Gastroesophageal sphincter (tissue), 4 donors: ENCODE measurements around the gene SEC22B. TPM values are rescaled to one million over a fixed set of nuclear protein-coding genes. Genes with fewer than 3 reads are reported as not detected.
A peak's percentile ranks its signal among the peaks of the same experiment; 100 is the strongest.
"Not testable (repeated sequence)": the region's sequence is repeated elsewhere in the genome, so short reads cannot be mapped to it uniquely, and the experiment has no call there.

ENCODE experiments used
- ATAC-seq: fragments of 150-250 bp; one replicate; pipeline ENCODE4 v1.9.1; 2016; ENCODE audit warnings: mild to moderate bottlenecking, moderate library complexity
- H3K27ac ChIP-seq, 4 donors: fragments of 200-600 bp; sonication (generic) in 3 of 4; 1 replicate in 3 of 4; 2 replicates in 1 of 4; pipeline ENCODE4 v1.5.1; 2016 to 2019
- H3K27me3 ChIP-seq: fragments of 200-600 bp; sonication (generic); one replicate; pipeline ENCODE4 v1.5.1; 2019
- H3K36me3 ChIP-seq, 2 donors: fragments of 200-600 bp; sonication (generic); one replicate each; pipeline ENCODE4 v1.5.1; 2019; ENCODE audit warnings: control low read depth in 1 of 2
- H3K4me1 ChIP-seq, 3 donors: fragments of 200-600 bp; sonication (generic); 1 replicate in 2 of 3; 2 replicates in 1 of 3; pipeline ENCODE4 v1.5.1; 2016 to 2019; ENCODE audit warnings: control low read depth in 2 of 3
- H3K4me3 ChIP-seq, 2 donors: fragments of 200-600 bp; sonication (generic); one replicate each; pipeline ENCODE4 v1.5.1; 2019; ENCODE audit warnings: mild to moderate bottlenecking in 1 of 2, moderate library complexity in 1 of 2
- H3K9me3 ChIP-seq, 3 donors: fragments of 200-600 bp; sonication (generic); one replicate each; pipeline ENCODE4 v1.5.1; 2017 to 2019; ENCODE audit warnings: control low read depth in 2 of 3
- EP300 ChIP-seq: sonication (generic); formaldehyde crosslinking; IDR thresholded peaks from one replicate; pipeline ENCODE4 v1.6.1; 2017; ENCODE audit warnings: antibody characterized with exemption, mild to moderate bottlenecking
- POLR2A ChIP-seq, 2 donors: fragments of 450-650 bp; IDR thresholded peaks; one replicate each; pipeline ENCODE4 v1.6.1; 2017; ENCODE audit warnings: antibody characterized with exemption in 2 of 2, mild to moderate bottlenecking in 2 of 2, moderate library complexity in 1 of 2
- POLR2AphosphoS5 ChIP-seq: sonication (generic); formaldehyde crosslinking; IDR thresholded peaks from one replicate; pipeline ENCODE4 v1.6.1; 2017; ENCODE audit warnings: antibody characterized with exemption
- WGBS, 2 donors: methylation state at CpG; one replicate each; pipeline ENCODE4 v1.1.5; 2018; ENCODE audit warnings: low coverage in 1 of 2; 5-methylcytosine and 5-hydroxymethylcytosine counted together
- total RNA-seq, 4 donors: library from RNA; depleted of rRNA; stranded (reverse); fragments of >200 nt; gene quantifications; one replicate each; pipeline ENCODE4 v1.1.0, GENCODE V29; 2016
- TF ChIP-seq, protein P1 (sequence below), 4 experiments: fragments of 200-600 bp in 2 of 4; fragments of 450-650 bp in 2 of 4; sonication (generic) in 1 of 4; IDR thresholded peaks; one replicate each; pipeline ENCODE4 v1.5.1; 2017 to 2019; ENCODE audit warnings: antibody characterized with exemption in 4 of 4, mild to moderate bottlenecking in 2 of 4, moderate library complexity in 2 of 4

SEC22B gene
- total RNA-seq, 4 donors from 2014 or later = 25.4 to 38.8 (median 26.0) TPM

DNA sequence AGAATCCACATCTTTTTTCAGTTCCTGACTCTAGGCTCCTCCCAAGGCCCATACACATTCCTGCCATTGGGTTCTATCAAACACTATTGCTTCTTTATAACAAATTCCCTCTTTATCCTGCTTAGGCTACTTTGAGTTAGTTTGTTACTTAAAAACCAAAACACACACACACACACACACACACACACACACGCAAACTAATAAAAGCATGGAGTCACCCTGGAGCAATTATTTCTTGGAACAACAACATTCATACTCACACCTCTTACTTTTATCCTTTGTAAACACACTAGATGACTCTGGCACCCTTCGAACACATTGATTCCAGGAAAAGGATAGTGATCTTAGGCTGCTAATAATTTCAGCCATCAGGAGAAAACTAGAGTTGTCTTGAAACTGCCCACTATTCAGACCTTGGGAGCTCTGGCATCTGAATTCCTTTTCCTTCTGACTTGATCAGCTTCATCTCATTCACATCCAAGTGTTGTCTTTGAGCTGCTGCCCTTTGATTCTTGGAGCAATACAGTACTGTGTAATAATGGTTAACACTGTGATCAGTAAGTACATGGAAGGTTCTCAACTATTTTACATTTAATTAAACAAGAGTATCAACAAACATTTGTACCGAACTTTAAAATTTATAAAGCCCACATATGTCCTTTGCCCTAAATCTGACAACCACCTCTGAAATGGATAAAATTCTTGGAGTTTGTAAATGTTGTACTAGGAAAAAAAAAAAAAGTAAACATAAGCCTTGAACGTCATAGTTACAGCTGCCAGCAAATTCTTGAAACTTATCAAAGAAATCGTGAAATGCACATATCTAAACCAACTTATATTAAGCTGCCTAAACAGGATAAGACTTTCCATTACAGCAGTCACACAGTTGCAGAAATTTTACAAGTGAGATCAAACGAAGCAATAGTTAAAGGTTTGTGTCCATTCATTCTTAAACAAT, 2.8 kb upstream of the SEC22B start:
- no peaks in the 10 kb centered on the region for H3K36me3 ChIP-seq
- H3K4me1 ChIP-seq = peaks cover 0 to 20% (median 6%) of the 10 kb centered on the region in 3 donors
- 33 to 38% methylated on average over 6 of the region's 6 CpGs for WGBS, 2 donors
- TF ChIP-seq POLR2A (IDR thresholded peaks at IDR 0.05) (no peak), POLR2AphosphoS5 (no peak), EP300 (no peak)
- TF ChIP-seq, protein P1, sequence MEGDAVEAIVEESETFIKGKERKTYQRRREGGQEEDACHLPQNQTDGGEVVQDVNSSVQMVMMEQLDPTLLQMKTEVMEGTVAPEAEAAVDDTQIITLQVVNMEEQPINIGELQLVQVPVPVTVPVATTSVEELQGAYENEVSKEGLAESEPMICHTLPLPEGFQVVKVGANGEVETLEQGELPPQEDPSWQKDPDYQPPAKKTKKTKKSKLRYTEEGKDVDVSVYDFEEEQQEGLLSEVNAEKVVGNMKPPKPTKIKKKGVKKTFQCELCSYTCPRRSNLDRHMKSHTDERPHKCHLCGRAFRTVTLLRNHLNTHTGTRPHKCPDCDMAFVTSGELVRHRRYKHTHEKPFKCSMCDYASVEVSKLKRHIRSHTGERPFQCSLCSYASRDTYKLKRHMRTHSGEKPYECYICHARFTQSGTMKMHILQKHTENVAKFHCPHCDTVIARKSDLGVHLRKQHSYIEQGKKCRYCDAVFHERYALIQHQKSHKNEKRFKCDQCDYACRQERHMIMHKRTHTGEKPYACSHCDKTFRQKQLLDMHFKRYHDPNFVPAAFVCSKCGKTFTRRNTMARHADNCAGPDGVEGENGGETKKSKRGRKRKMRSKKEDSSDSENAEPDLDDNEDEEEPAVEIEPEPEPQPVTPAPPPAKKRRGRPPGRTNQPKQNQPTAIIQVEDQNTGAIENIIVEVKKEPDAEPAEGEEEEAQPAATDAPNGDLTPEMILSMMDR (IDR thresholded peaks at IDR 0.05) = no peak
- peak overlapping the region; percentile 40 to 82 (median 80) for H3K27ac ChIP-seq
- no peak for ATAC-seq
- no peaks in the 10 kb centered on the region for H3K9me3 ChIP-seq
- no peaks in the 10 kb centered on the region for H3K27me3 ChIP-seq
- no peak overlapping the region for H3K4me3 ChIP-seq

DNA sequence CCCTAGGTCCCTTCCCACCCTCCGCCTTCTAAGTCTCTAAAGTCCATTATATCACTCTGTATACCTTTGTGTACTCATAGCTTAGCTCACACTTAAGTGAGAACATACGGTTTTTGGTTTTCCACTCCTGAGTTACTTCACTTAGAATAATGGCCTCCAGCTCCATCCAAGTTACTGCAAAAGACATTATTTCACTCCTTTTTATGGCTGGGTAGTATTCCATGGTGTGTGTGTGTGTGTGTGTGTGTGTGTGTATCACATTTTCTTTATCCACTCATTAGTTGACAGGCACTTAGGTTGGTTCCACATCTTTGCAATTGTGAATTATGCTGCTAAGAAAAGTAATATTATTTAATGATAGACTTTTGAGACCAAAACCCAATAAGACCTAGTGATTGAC, 1.7 kb upstream of the SEC22B start:
- H3K9me3 ChIP-seq, H3K4me3 ChIP-seq, H3K27me3 ChIP-seq, H3K36me3 ChIP-seq, ATAC-seq: not testable (repeated sequence)
- Histone ChIP-seq H3K4me1 (peaks cover 0 to 22% (median 6%) of the 10 kb centered on the region in 3 donors), H3K27ac (peak overlapping the region in 2 of 4 donors; percentile 82 to 87)
- WGBS, 2 donors = 93 to 100% methylated on average over 2 of the region's 2 CpGs

DNA sequence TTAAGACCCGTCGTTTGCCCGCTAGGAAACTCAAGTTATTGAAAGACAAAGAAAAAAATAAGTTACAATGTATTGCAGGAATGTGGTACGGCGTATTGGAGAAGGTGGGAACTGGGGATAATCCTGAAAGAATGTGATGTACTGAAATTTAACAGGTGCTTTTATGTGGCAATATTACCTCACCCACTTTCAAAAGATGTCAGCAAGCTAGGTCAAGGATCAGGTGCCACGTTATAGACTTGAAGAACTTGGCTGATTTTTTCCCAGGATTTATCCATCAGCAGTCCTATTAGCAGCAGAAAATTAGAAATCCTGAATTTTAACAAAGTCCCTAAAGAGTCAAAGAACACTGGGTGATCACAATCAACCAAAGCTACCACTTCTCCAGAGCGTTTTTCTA, 632 bp downstream of the SEC22B start:
- peaks cover 0 to 22% (median 6%) of the 10 kb centered on the region in 3 donors for H3K4me1 ChIP-seq
- not testable (repeated sequence) for H3K9me3 ChIP-seq, ATAC-seq, H3K36me3 ChIP-seq, H3K27me3 ChIP-seq
- H3K4me3 ChIP-seq = peak overlapping the region; percentile 70 to 100
- peak overlapping the region; percentile 87 to 94 (median 90) for H3K27ac ChIP-seq
- 0 to 12% methylated on average over 6 to 7 of the region's 7 CpGs for WGBS, 2 donors

DNA sequence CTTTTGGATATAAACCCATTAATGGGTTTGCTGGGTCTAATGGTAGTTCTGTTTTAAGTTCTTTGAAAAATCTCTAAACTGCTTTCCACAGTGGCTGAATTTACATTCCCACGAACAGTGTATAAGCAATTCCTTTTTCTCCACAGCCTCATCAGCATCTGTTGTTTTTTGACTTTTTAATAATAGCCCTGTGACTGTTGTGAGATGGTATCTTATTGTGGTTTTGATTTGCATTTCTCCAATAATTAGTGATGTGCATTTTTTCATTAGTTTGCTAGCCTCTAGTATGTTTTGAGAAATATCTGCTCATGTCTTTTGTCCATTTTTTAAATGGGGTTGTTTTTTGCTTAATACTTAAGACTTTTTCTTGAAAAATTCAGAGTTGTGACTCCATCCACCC, 11.6 kb downstream of the SEC22B start:
- not testable (repeated sequence) for H3K4me3 ChIP-seq, ATAC-seq, H3K27ac ChIP-seq, H3K27me3 ChIP-seq, H3K9me3 ChIP-seq, H3K4me1 ChIP-seq
- H3K36me3 ChIP-seq = peaks cover 0 to 13% of the 10 kb centered on the region in 2 donors
- 100% methylated on average over 1 of the region's 1 CpG; no CpG with 5 or more reads in 1 of the 2 donors for WGBS, 2 donors

DNA sequence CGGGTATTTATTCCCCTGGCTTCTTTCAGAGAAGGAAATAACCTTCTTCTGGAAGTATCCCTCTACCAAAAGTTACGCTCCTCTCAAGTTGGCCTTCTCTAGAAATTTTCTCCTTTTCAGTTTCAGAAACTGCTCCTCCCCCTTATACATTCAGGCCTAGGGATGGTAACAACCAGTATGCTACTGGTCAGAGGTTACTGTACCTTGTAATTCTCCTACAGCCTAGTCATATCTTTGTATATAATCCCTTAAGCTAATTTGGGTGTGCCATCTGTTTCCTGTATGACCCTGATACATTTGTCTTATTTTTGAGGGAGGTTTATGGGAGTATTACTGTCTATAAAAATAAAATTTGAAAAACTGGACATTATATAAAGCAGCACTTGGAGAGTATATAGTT, 14.3 kb downstream of the SEC22B start:
- not testable (repeated sequence) for H3K9me3 ChIP-seq, ATAC-seq, H3K4me1 ChIP-seq, H3K27ac ChIP-seq, H3K27me3 ChIP-seq, H3K4me3 ChIP-seq
- H3K36me3 ChIP-seq = peaks cover 0 to 22% of the 10 kb centered on the region in 2 donors
- no CpG with 5 or more reads among the region's 2 CpGs for WGBS, 2 donors

DNA sequence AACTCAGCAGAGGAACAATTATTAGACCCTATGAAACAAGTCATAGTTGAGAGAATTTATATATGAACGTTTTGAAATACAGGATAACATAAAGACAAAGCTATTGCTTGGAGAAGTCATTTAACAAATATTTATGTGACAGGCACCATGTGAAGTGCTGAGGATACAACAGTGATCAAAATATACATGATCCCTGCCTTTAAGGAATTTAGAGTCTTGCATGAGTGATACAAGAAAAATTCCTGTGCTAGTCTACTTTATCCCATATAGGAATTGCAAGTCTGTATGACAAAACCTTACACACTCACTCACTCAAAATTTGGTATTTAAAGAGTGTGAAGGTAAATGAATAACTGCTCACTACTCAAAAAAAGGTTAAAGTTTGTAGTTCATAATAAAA, 17.8 kb downstream of the SEC22B start:
- H3K9me3 ChIP-seq, H3K27ac ChIP-seq, H3K4me1 ChIP-seq, ATAC-seq, H3K4me3 ChIP-seq, H3K27me3 ChIP-seq: not testable (repeated sequence)
- WGBS, 2 donors = no CpG with 5 or more reads among the region's 1 CpG
- peaks cover 0 to 27% of the 10 kb centered on the region in 2 donors for H3K36me3 ChIP-seq

DNA sequence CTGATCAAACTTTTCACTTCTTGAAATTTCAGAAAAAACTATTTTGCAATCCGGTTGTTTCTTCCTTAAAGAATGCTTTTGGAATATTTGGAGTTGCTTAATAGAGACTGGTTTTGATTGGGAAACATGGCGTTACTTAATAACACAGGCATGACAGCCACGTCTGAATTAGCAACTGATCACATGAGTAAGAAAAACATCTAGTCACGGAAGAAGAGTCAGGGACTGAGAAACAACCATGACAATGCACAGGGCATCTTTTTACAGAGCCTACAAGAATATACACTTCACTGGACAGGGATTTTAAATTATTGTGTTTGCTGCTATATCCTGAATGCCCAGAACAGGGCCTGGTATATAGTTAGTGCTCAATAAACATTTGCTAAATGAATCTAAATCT, 18.2 kb downstream of the SEC22B start:
- not testable (repeated sequence) for H3K9me3 ChIP-seq, H3K4me3 ChIP-seq, H3K27ac ChIP-seq, H3K27me3 ChIP-seq, H3K4me1 ChIP-seq
- ATAC-seq = peak; percentile 93
- no CpG with 5 or more reads among the region's 4 CpGs for WGBS, 2 donors
- H3K36me3 ChIP-seq = peaks cover 0 to 27% of the 10 kb centered on the region in 2 donors

DNA sequence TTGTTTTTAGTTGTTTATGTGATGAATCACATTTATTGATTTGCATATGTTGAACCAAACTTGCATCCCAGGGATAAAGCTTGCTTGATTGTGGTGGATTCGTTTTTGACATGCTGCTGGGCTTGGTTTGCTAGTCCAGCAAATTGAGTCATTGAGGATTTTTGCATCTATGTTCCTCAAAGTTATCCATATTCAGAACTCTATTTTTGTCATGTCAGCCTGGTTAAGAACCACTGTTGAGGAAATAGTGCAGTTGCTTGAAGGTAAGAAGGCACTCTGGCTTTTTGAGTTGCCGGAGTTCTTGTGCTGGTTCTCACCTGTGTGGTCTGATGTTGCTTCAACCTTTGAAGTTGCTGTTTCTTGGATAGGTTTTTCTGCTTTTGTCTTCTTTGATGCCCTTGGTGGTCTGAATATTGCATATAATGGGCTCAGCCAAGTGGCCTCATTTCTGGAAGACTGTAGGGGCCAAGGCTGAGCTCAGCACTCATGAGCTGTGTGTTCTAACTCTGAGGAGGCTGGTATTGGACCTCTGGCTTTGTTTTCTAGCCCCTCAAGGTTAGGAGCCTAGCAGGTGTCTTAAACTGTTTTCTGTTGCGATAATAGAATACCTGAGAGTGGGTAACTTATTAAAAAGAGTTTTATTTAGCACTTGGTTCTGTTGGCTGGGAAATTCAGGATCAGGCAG, 26.0 kb downstream of the SEC22B start:
- H3K4me1 ChIP-seq, H3K27ac ChIP-seq, H3K9me3 ChIP-seq, H3K4me3 ChIP-seq, ATAC-seq, H3K27me3 ChIP-seq, H3K36me3 ChIP-seq: not testable (repeated sequence)
- 100% methylated on average over 1 of the region's 3 CpGs; no CpG with 5 or more reads in 1 of the 2 donors for WGBS, 2 donors

DNA sequence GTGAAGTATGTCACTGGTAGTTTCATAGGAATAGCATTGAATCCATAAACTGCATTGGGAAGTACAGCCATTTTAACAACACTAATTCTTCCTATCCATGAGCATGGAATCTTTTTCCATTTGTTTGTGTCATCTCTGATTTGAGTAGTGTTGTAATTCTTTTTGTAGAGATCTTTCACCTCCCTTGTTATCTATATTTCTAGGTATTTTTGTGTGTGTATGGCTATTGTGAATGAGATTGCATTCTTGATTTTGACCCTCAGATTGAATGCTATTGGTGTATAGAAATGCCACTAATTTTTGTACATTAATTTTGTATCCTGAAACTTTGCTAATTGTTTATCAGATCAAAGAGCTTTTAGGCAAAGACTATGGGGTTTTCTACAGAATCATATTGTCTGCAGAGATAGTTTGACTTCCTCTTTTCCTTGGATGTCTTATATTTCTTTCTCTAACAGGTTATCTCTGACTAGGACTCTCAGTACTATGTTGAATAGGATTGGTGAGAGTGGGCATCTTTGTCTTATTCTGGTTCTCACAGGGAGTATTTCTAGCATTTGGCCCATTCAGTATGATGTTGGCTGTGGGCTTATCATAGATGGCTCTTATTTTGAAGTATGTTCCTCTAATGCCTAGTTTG, 26.8 kb downstream of the SEC22B start:
- H3K4me1 ChIP-seq, H3K36me3 ChIP-seq, H3K27ac ChIP-seq, H3K9me3 ChIP-seq, H3K27me3 ChIP-seq, ATAC-seq, H3K4me3 ChIP-seq: not testable (repeated sequence)
